Measurements from ENCODE around the gene GLT1D1. TPM values are rescaled to one million over a fixed set of nuclear protein-coding genes. Genes with fewer than 3 reads are reported as not detected.
"Not testable (repeated sequence)": the region's sequence is repeated elsewhere in the genome, so short reads cannot be mapped to it uniquely, and the experiment has no call there.

Gene GLT1D1
- total RNA-seq, 4 donors from 2014 or later: 0.09 to 10.4 (median 0.71) TPM

DNA sequence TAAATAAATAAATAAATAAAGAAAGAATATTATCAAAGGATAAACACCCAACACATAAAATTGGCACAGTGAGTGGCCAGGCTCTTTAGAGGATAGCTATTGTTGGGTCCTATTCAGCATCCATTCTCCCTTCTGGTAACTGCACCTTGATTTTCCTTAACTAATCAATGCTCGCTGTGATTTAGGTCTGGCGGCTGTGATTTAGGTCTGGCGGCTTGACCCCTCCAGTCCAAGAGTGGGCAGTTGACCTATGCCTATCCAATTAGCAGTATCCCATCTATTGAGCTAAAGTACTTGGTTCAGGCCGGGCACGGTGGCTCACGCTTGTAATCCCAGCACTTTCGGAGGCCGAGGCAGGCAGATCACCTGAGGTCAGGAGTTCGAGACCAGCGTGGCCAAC lies 19.9 kb upstream of the GLT1D1 start:
- no peak for ATAC-seq (ENCODE audit: low FRiP score)
- TF ChIP-seq, protein P1, sequence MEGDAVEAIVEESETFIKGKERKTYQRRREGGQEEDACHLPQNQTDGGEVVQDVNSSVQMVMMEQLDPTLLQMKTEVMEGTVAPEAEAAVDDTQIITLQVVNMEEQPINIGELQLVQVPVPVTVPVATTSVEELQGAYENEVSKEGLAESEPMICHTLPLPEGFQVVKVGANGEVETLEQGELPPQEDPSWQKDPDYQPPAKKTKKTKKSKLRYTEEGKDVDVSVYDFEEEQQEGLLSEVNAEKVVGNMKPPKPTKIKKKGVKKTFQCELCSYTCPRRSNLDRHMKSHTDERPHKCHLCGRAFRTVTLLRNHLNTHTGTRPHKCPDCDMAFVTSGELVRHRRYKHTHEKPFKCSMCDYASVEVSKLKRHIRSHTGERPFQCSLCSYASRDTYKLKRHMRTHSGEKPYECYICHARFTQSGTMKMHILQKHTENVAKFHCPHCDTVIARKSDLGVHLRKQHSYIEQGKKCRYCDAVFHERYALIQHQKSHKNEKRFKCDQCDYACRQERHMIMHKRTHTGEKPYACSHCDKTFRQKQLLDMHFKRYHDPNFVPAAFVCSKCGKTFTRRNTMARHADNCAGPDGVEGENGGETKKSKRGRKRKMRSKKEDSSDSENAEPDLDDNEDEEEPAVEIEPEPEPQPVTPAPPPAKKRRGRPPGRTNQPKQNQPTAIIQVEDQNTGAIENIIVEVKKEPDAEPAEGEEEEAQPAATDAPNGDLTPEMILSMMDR (IDR thresholded peaks at IDR 0.05): no peak
- no peak for DNase-seq (ENCODE audit: low spot score)

GRCh38 chr12:128839885-128840284 lies 13.4 kb upstream of the GLT1D1 start:
- ATAC-seq (ENCODE audit: low FRiP score); DNase-seq (ENCODE audit: low spot score): not testable (repeated sequence)

DNA sequence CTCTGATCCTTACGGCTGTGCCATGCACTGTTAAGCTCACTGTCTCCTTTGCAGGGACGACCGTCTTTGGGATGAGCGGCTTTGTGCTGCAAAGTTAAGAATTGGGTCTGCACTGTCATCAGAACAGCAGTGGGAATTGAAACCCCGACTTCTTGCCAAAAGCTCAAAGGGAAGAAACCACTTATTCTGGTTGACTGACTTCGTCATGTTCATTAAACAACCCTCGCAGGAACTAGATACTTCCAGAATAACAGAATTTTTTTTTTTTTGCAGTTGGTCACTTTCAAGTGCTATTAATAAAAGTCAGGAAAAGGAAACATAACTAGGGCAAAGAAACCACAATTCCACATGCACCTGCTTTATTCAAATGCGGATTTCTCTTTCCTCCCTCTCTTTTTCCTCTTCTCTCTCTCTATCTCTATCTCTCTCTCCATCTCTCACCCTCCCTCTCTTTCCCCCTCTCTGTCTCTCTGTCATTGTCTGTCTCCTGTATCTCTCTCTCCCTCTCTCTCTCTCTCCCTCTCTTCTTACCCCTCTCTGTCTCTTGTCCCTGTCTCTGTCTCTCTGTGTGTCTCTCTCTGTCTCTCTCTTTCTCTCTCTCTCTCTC lies 12.3 kb upstream of the GLT1D1 start:
- TF ChIP-seq, protein P1 (IDR thresholded peaks at IDR 0.05): no peak
- DNase-seq (ENCODE audit: low spot score): no peak
- no peak for ATAC-seq (ENCODE audit: low FRiP score)

DNA sequence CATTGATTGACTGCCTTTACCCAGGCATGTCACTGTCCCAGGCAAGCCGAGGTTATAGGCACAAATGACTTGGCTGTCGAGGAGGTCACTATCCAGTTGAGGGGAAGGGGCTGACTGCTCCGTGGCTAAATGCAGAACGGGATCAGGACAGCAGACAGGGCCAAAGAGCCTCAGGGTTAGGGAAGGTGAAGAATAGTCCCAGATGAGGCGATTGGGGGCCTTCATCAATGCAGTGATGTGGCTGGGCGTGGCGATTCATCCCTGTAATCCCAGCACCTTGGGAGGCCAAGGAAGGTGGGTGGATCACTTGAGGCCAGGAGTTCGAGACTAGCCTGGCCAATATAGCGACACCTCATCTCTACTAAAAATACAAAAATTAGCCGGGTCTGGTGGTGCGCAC lies 10.7 kb upstream of the GLT1D1 start:
- TF ChIP-seq, protein P1 (IDR thresholded peaks at IDR 0.05): no peak
- DNase-seq (ENCODE audit: low spot score): no peak
- ATAC-seq (ENCODE audit: low FRiP score): no peak

GRCh38 chr12:128843538-128843937 lies 9.7 kb upstream of the GLT1D1 start:
- ATAC-seq (ENCODE audit: low FRiP score): no peak
- DNase-seq (ENCODE audit: low spot score): no peak
- TF ChIP-seq, protein P1 (IDR thresholded peaks at IDR 0.05): no peak

DNA sequence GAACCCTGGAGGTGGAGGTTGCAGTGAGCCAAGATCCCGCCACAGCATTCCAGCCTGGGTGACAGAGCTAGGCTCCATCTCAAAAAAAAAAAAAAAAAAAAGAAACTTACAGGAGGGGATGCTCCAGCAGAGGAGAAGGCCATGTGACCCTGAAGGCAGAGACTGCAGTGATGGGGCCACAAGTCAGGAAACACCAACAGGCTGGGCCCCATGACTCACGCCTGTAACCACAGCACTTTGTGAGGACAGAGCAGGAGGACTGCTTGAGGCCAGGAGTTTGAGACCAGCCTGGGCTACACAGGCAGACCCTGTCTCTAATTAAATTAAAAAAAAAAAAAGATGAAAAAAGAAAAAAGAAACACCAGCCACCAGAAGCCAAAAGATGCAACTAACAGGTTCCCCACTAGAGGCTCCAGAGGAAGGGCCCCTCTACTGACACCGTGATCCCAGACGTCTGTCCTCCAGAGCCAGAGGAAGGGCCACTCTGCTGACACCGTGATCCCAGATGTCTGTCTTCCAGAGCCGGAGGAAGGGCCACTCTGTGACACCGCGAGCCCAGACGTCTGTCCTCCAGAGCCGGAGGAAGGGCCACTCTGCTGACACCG lies 9.1 kb upstream of the GLT1D1 start:
- no peak for DNase-seq (ENCODE audit: low spot score)
- TF ChIP-seq, protein P1 (IDR thresholded peaks at IDR 0.05): no peak
- ATAC-seq (ENCODE audit: low FRiP score): no peak

DNA sequence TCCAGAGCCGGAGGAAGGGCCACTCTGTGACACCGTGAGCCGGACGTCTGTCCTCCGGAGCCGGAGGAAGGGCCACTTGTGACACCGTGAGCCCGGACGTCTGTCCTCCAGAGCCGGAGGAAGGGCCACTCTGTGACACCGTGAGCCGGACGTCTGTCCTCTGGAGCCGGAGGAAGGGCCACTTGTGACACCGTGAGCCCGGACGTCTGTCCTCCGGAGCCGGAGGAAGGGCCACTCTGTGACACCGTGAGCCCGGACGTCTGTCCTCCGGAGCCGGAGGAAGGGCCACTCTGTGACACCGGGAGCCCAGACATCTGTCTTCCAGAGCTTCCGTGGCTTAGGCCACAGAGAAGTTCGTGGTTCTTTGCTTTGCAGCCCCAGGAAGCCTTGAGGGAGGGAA lies 6.6 kb upstream of the GLT1D1 start:
- DNase-seq (ENCODE audit: low spot score): not testable (repeated sequence)

DNA sequence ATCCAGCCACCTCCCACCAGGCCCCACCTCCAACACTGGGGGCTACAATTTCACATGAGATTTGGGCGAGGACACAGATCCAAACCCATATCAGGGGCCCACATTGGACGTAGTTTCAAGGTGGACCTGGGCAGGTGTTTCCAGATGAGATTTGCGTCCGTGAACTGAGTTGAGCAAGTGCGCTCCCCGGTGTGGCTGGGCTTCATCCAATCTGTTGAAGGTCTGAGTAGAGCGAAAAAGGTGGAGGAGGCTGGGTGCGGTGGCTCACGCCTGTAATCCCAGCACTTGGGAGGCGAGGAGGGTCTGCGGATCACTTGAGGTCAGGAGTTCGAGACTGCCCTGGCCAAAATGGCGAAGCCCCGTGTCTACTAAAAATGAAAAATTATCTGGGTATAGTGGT lies 4.9 kb upstream of the GLT1D1 start:
- TF ChIP-seq, protein P1 (IDR thresholded peaks at IDR 0.05): no peak
- ATAC-seq (ENCODE audit: low FRiP score): no peak
- DNase-seq (ENCODE audit: low spot score): no peak

More for the DNA sequence above, 6.6 kb upstream of the GLT1D1 start:
- ATAC-seq (ENCODE audit: low FRiP score): not testable (repeated sequence)

DNA sequence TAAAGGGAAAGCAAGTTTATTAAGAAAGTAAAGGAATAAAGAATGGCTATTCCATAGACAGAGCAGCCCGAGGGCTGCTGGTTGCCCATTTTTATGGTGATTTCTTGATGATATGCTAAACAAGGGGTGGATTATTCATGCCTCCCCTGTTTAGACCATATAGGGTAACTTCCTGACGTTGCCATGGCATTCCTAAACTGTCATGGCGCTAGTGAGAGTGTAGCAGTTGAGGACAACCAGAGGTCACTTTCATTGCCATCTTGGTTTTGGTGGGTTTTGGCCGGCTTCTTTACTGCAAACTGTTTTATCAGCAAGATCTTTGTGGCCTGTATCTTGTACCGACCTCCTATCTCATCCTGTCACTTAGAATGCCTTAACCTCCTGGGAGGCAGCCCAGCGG lies 3.5 kb upstream of the GLT1D1 start:
- not testable (repeated sequence) for ATAC-seq (ENCODE audit: low FRiP score); DNase-seq (ENCODE audit: low spot score)
